NB4 (cell line): ENCODE results near the gene PIWIL4.

Experiments
- CTCF ChIP-seq: IDR thresholded peaks from one replicate; pipeline ENCODE4 v1.5.1; 2012; ENCODE audit warnings: low read depth, low read length
- POLR2A ChIP-seq: IDR thresholded peaks from 2 replicates; pipeline ENCODE4 v1.6.1; 2011; ENCODE audit warnings: mild to moderate bottlenecking; ENCODE audit not compliant: insufficient read length; ENCODE audit errors: extremely low read depth

GRCh38 chr11:94593030-94593429 is 25.9 kb downstream of the PIWIL4 start:
- TF ChIP-seq CTCF: no peak
- TF ChIP-seq POLR2A: no peak
